ENCODE measurements around the gene TMEM256.

GRCh38 chr17:7429722-7430121, 25.8 kb upstream of the TMEM256 start:
- no peak for TF ChIP-seq GATA2 (IDR thresholded peaks at IDR 0.05; ENCODE audit: low read depth, low read length)
- no peak for TF ChIP-seq GATA3 (IDR thresholded peaks at IDR 0.05; ENCODE audit: low read depth, low read length)

All from SH-SY5Y (cell line).